ENCODE measurements around the gene LACC1. TPM values are rescaled to one million over a fixed set of nuclear protein-coding genes. Genes with fewer than 3 reads are reported as not detected.
A peak's percentile ranks its signal among the peaks of the same experiment; 100 is the strongest.

The LACC1 gene
- total and polyA plus RNA-seq, 2 of the 8 experiments (the other 6 are each of a cell fraction or from before 2014, with no cell fraction given): 0.57 to 3.6 TPM

GRCh38 chr13:43884222-43884621 is 4.5 kb downstream of the LACC1 start:
- H2BK120ac ChIP-seq (replicated peaks; ENCODE audit: low read depth, low read length): no peak overlapping the region
- H3K36me3 ChIP-seq (ENCODE audit: control insufficient read depth in 2 of 4, insufficient read depth in 4 of 4, low read length in 3 of 4): no peaks in the 10 kb centered on the region
- H3K9ac ChIP-seq (replicated peaks in 1 of 4; ENCODE audit: extremely low read depth in 1 of 4, low read depth in 3 of 4, low read length in 3 of 4): no peak overlapping the region
- no peaks in the 10 kb centered on the region for H3K79me2 ChIP-seq (ENCODE audit: control insufficient read depth in 1 of 2, insufficient read depth in 2 of 2, low read length in 2 of 2)
- H3K27ac ChIP-seq (ENCODE audit: low read depth, low read length): no peak overlapping the region
- H3K79me1 ChIP-seq (ENCODE audit: low read depth, low read length): no peaks in the 10 kb centered on the region
- H2BK5ac ChIP-seq (ENCODE audit: low read depth, low read length): no peak overlapping the region
- H3K4me3 ChIP-seq (ENCODE audit: extremely low read depth in 1 of 4, insufficient read depth in 2 of 4, low read depth in 3 of 4, low read length in 4 of 4): no peak overlapping the region
- H4K5ac ChIP-seq (ENCODE audit: insufficient read length, low read depth, low read length): no peak overlapping the region
- H3K9me3 ChIP-seq (ENCODE audit: insufficient read depth in 2 of 2, low read depth in 1 of 2, low read length in 1 of 2): no peaks in the 10 kb centered on the region
- no peak overlapping the region for H2BK20ac ChIP-seq (ENCODE audit: low read length)
- peak; percentile 75 for FAIRE-seq
- no peak overlapping the region for H2BK15ac ChIP-seq (ENCODE audit: low read length)
- H4K91ac ChIP-seq (replicated peaks; ENCODE audit: insufficient read length, low read length): no peak overlapping the region
- no peak overlapping the region for H2AK5ac ChIP-seq (ENCODE audit: low read depth, low read length)
- ChIA-PET CTCF (ENCODE audit: partially characterized antibody) (interaction anchor here (1.2 kb wide), 1 partner anchor 24 kb away, joined by 4 read pairs; no protein-coding TSS in a partner anchor), POLR2A (ENCODE audit: partially characterized antibody) (interaction anchor here (1.1 kb wide), 1 partner anchor 551 kb away, joined by 3 read pairs; no protein-coding TSS in a partner anchor)
- peaks cover 0 to 8% (median 4%) of the 10 kb centered on the region in 4 experiments; a peak in 4 of 7 replicates for H3K27me3 ChIP-seq (replicated peaks in 1 of 4; ENCODE audit: control insufficient read depth in 3 of 4, extremely low read depth in 1 of 4, insufficient read depth in 3 of 4, low read length in 3 of 4)
- peaks cover 0 to 3% (median under 1%) of the 10 kb centered on the region in 4 experiments; a peak in 1 of 7 replicates for H3K4me1 ChIP-seq (replicated peaks in 1 of 4; ENCODE audit: control insufficient read depth in 3 of 4, insufficient read depth in 4 of 4, low read length in 3 of 4)
- H3K14ac ChIP-seq (ENCODE audit: insufficient read length): no peak overlapping the region
- no peak overlapping the region for H2BK12ac ChIP-seq (ENCODE audit: low read depth, low read length)
- H3K23ac ChIP-seq (ENCODE audit: insufficient read length): no peak overlapping the region
- H3K23me2 ChIP-seq (ENCODE audit: low read depth, low read length): peaks cover 4% of the 10 kb centered on the region; the same call in 1 of the 2 replicates
- H2AFZ ChIP-seq (ENCODE audit: low read length): no peak overlapping the region
- no peak overlapping the region for H3K4ac ChIP-seq (replicated peaks; ENCODE audit: insufficient read length, low read depth, low read length)
- H3K56ac ChIP-seq (replicated peaks; ENCODE audit: insufficient read length, low read depth, low read length): no peak overlapping the region
- H4K8ac ChIP-seq (ENCODE audit: extremely low read depth, insufficient read depth, low read length): no peak overlapping the region
- 100% methylated on average over 1 of the region's 1 CpG; no CpG with 5 or more reads in 1 of the 2 experiments for WGBS, 2 experiments (ENCODE audit: extremely low coverage in 1 of 2, insufficient coverage in 1 of 2, insufficient read length in 1 of 2, insufficient replicate concordance in 2 of 2, low coverage in 1 of 2, low lambda C conversion rate in 2 of 2, missing lambda C conversion rate in 1 of 2)
- H4K20me1 ChIP-seq (replicated peaks in 1 of 2; ENCODE audit: control insufficient read depth in 1 of 2, insufficient read depth in 2 of 2, low read length in 2 of 2): no peaks in the 10 kb centered on the region
- no peak for DNase-seq (ENCODE audit: low read depth in 1 of 2, low spot score in 2 of 2)
- no peak overlapping the region; a peak in 1 of 4 replicates for H3K4me2 ChIP-seq (ENCODE audit: insufficient read depth in 1 of 2, low read depth in 2 of 2, low read length in 2 of 2)
- H3K18ac ChIP-seq (ENCODE audit: extremely low read depth, low read length): no peak overlapping the region
- no peak for TF ChIP-seq JUND (IDR thresholded peaks at IDR 0.05; ENCODE audit: low read length)
- no peak for TF ChIP-seq CEBPB (IDR thresholded peaks at IDR 0.05; ENCODE audit: low read depth, low read length)
- no peak for TF ChIP-seq RFX5 (IDR thresholded peaks at IDR 0.05; ENCODE audit: borderline replicate concordance, low read depth, low read length)
- no peak for TF ChIP-seq SRF (IDR thresholded peaks at IDR 0.05; ENCODE audit: low read depth, low read length)
- no peak for TF ChIP-seq CTCF (IDR thresholded peaks at IDR 0.05; ENCODE audit: control extremely low read depth in 1 of 3, insufficient read depth in 1 of 3, low read depth in 1 of 3, low read length in 3 of 3)
- no peak for TF ChIP-seq CTBP2 (IDR thresholded peaks at IDR 0.05; ENCODE audit: borderline replicate concordance, insufficient read depth, insufficient read length, low read length)
- TF ChIP-seq BACH1 (IDR thresholded peaks at IDR 0.05; ENCODE audit: low read length): no peak
- no peak for TF ChIP-seq SP1 (IDR thresholded peaks at IDR 0.05; ENCODE audit: low read depth, low read length)
- TF ChIP-seq CHD1 (IDR thresholded peaks at IDR 0.05; ENCODE audit: low read depth, low read length): no peak
- no peak for TF ChIP-seq SUZ12 (IDR thresholded peaks at IDR 0.05; ENCODE audit: low read length)
